Measurements from ENCODE around the gene RFPL4A.

Gene RFPL4A

GRCh38 chr19:55811340-55811739 lies 52.4 kb downstream of the RFPL4A start:
- no peaks in the 10 kb centered on the region for H3K4me1 ChIP-seq (ENCODE audit: insufficient read depth, insufficient read length)
- no peak for TF ChIP-seq YY1 (IDR thresholded peaks at IDR 0.05; ENCODE audit: insufficient read depth, insufficient read length)
- no peak for TF ChIP-seq ZNF274 (IDR thresholded peaks at IDR 0.05; ENCODE audit: low read depth, low read length)
- no peak for TF ChIP-seq SUZ12 (IDR thresholded peaks at IDR 0.05; ENCODE audit: extremely low read depth, insufficient read depth, insufficient read length)

GRCh38 chr19:55812449-55812848 lies 53.6 kb downstream of the RFPL4A start:
- Histone ChIP-seq H3K4me1 (ENCODE audit: insufficient read depth, insufficient read length) (no peaks in the 10 kb centered on the region), H3K9ac (ENCODE audit: insufficient read length, low read depth) (no peak overlapping the region), H3K9me3 (ENCODE audit: insufficient read depth, low read length) (peaks cover 8% of the 10 kb centered on the region; the same call in 1 of the 2 replicates), H3K4me3 (ENCODE audit: insufficient read length, low read depth) (no peak overlapping the region), H3K27me3 (ENCODE audit: insufficient read depth, insufficient read length) (no peaks in the 10 kb centered on the region), H3K36me3 (ENCODE audit: insufficient read depth, insufficient read length, low read length) (no peaks in the 10 kb centered on the region)
- TF ChIP-seq SUZ12 (IDR thresholded peaks at IDR 0.05; ENCODE audit: extremely low read depth, insufficient read depth, insufficient read length) = no peak
- no peak for TF ChIP-seq ZNF274 (IDR thresholded peaks at IDR 0.05; ENCODE audit: low read depth, low read length)
- TF ChIP-seq YY1 (IDR thresholded peaks at IDR 0.05; ENCODE audit: insufficient read depth, insufficient read length) = no peak
- DNase-seq (ENCODE audit: low read depth, low spot score) = no peak

More at GRCh38 chr19:55811340-55811739, 52.4 kb downstream of the RFPL4A start:
- H3K27me3 ChIP-seq (ENCODE audit: insufficient read depth, insufficient read length) = no peaks in the 10 kb centered on the region
- peaks cover 8% of the 10 kb centered on the region; the same call in 1 of the 2 replicates for H3K9me3 ChIP-seq (ENCODE audit: insufficient read depth, low read length)
- H3K9ac ChIP-seq (ENCODE audit: insufficient read length, low read depth) = no peak overlapping the region
- no peaks in the 10 kb centered on the region for H3K36me3 ChIP-seq (ENCODE audit: insufficient read depth, insufficient read length, low read length)
- no peak for DNase-seq (ENCODE audit: low read depth, low spot score)
- H3K4me3 ChIP-seq (ENCODE audit: insufficient read length, low read depth) = no peak overlapping the region
